ENCODE results near the gene CMTM2. TPM values are rescaled to one million over a fixed set of nuclear protein-coding genes. Genes with fewer than 3 reads are reported as not detected.

CMTM2 gene
- total and polyA plus RNA-seq, 7 experiments from 2014 or later = 0.58 to 1.8 (median 0.81) TPM; not detected in 4

DNA sequence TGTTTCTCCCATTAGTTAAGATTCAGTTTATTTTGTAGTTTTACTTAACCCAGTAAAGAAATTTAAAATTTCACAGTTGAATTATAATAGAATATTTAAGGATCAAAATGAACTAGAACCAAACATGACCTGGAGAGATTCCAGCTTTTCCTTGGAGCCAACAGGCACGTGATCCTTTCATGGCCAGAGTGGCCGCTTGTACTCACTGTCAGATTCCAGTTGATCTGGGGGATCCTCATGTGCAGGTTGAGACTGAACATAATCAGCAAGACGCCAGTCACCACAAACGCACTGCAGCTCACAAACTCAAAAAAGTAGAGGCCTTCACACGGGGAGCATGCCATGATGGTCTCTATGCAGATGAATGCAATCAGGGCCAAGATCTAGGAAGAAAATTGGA is 56.9 kb downstream of the CMTM2 start:
- Mint-ChIP-seq H3K9me3 (no peaks in the 10 kb centered on the region), H3K4me3 (no peak overlapping the region), H3K4me1 (peaks cover 0 to 3% (median 0%) of the 10 kb centered on the region in 7 donors), H3K27me3 (peaks cover 0 to 6% (median 0%) of the 10 kb centered on the region in 5 donors), H3K36me3 (no peaks in the 10 kb centered on the region), H3K27ac (no peak overlapping the region)
- Histone ChIP-seq H3K9me3 (ENCODE audit: control insufficient read depth in 2 of 3, low read length in 3 of 3) (no peaks in the 10 kb centered on the region), H3K27ac (ENCODE audit: low read depth, low read length) (no peak overlapping the region), H3K36me3 (ENCODE audit: control insufficient read depth in 2 of 3, insufficient read depth in 3 of 3, low read length in 3 of 3) (no peaks in the 10 kb centered on the region), H3K4me3 (ENCODE audit: low read length) (no peak overlapping the region), H3K4me1 (ENCODE audit: control insufficient read depth in 2 of 2, insufficient read depth in 2 of 2, low read length in 2 of 2) (no peaks in the 10 kb centered on the region), H3K27me3 (ENCODE audit: control insufficient read depth in 2 of 2, insufficient read depth in 2 of 2, low read length in 2 of 2) (no peaks in the 10 kb centered on the region)
- CTCF ChIA-PET = no interaction called here
- POLR2A ChIA-PET = no interaction called here
- intact Hi-C loops (cut with micrococcal nuclease) = no loop called here
- DNase-seq = no peak
- no peak for ATAC-seq

DNA sequence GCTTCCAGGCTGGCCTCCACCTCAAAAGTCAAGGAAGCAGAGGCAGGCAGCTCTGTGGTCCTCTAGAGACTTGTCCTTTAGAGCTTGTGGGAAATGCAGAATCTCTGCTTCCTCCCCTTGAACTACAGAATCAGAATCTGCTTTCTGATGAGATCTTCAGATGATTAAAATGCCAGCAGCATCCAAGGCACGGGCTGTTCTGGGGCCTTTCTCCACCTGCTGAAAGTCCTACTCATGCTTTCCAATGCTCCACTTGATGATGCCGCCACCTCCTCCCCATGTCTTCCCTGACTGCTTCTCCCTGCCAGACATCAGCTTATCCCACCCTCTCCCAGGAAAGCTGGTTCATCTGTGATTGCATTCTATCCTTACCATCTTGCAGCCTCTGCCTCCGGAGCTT is 58.5 kb downstream of the CMTM2 start:
- intact Hi-C loops (cut with micrococcal nuclease) = no loop called here
- Mint-ChIP-seq H3K27ac (peak overlapping the region in 1 of 9 donors; percentile 8), H3K36me3 (no peaks in the 10 kb centered on the region), H3K9me3 (no peaks in the 10 kb centered on the region), H3K4me1 (peaks cover 0 to 3% (median 0%) of the 10 kb centered on the region in 7 donors), H3K27me3 (peaks cover 0 to 9% (median 0%) of the 10 kb centered on the region in 5 donors), H3K4me3 (no peak overlapping the region)
- H3K9me3 ChIP-seq (ENCODE audit: control insufficient read depth in 2 of 3, low read length in 3 of 3) = no peaks in the 10 kb centered on the region
- no peak overlapping the region for H3K4me3 ChIP-seq (ENCODE audit: low read length)
- CTCF ChIA-PET = interaction anchor here (1.0 kb wide), 1 partner anchor 13 kb away, joined by 3 read pairs; no protein-coding TSS in a partner anchor
- no peak for ATAC-seq
- no peak overlapping the region for H3K27ac ChIP-seq (ENCODE audit: low read depth, low read length)
- H3K27me3 ChIP-seq (ENCODE audit: control insufficient read depth in 2 of 2, insufficient read depth in 2 of 2, low read length in 2 of 2) = no peaks in the 10 kb centered on the region
- H3K36me3 ChIP-seq (ENCODE audit: control insufficient read depth in 2 of 3, insufficient read depth in 3 of 3, low read length in 3 of 3) = no peaks in the 10 kb centered on the region
- H3K4me1 ChIP-seq (ENCODE audit: control insufficient read depth in 2 of 2, insufficient read depth in 2 of 2, low read length in 2 of 2) = no peaks in the 10 kb centered on the region
- POLR2A ChIA-PET = no interaction called here
- DNase-seq = no peak

Other genes starting within 250 kb of the CMTM2 start
- gene CDH5, start 212.8 kb upstream of the CMTM2 start, total RNA-seq = not detected
- not detected for gene CDH5, start 212.8 kb upstream of the CMTM2 start, polyA plus RNA-seq
- not detected for gene BEAN1, start 152.2 kb upstream of the CMTM2 start, total RNA-seq
- gene BEAN1, start 152.2 kb upstream of the CMTM2 start, polyA plus RNA-seq = not detected
- gene TK2, start 29.3 kb upstream of the CMTM2 start, total RNA-seq = 10 to 100 TPM in 2 of 5 experiments, 1 to 10 TPM in 3; 6.2 to 19.8 (median 7.9) TPM
- gene TK2, start 29.3 kb upstream of the CMTM2 start, polyA plus RNA-seq = 1 to 10 TPM; 3.5 to 4.1 TPM
- gene CKLF, start 26.9 kb upstream of the CMTM2 start, total RNA-seq = 100 to 1,000 TPM in 1 of 5 experiments, 10 to 100 TPM in 4; 24.1 to 160 (median 42.9) TPM
- 100 to 1,000 TPM in 1 of 2 donors, 10 to 100 TPM in 1; 56.4 to 110 TPM for gene CKLF, start 26.9 kb upstream of the CMTM2 start, polyA plus RNA-seq
- gene CMTM1, start 13.0 kb upstream of the CMTM2 start, total RNA-seq = 10 to 100 TPM in 1 of 5 experiments, 1 to 10 TPM in 4; 1.3 to 23.3 (median 5.2) TPM
- under 1 TPM; 0.36 to 0.41 TPM for gene CMTM1, start 13.0 kb upstream of the CMTM2 start, polyA plus RNA-seq
- 100 to 1,000 TPM in 1 of 5 experiments, 10 to 100 TPM in 4; 52.0 to 138 (median 61.4) TPM for gene CMTM3, start 25.2 kb downstream of the CMTM2 start, total RNA-seq
- gene CMTM3, start 25.2 kb downstream of the CMTM2 start, polyA plus RNA-seq = 10 to 100 TPM; 72.5 to 89.8 TPM
- 1 to 10 TPM; 1.5 to 2.5 (median 1.8) TPM for gene CMTM4, start 117.3 kb downstream of the CMTM2 start, total RNA-seq
- gene CMTM4, start 117.3 kb downstream of the CMTM2 start, polyA plus RNA-seq = under 1 TPM; 0.07 to 0.12 TPM
- gene DYNC1LI2, start 172.1 kb downstream of the CMTM2 start, total RNA-seq = 10 to 100 TPM; 72.3 to 85.7 (median 80.9) TPM
- gene DYNC1LI2, start 172.1 kb downstream of the CMTM2 start, polyA plus RNA-seq = 10 to 100 TPM; 23.2 to 25.5 TPM
- under 1 TPM in 4 of 5 experiments, not detected in 1; 0.16 to 0.83 (median 0.37) TPM for gene TERB1, start 222.1 kb downstream of the CMTM2 start, total RNA-seq
- gene TERB1, start 222.1 kb downstream of the CMTM2 start, polyA plus RNA-seq = not detected

Measured in naive thymus-derived CD4-positive, alpha-beta T cell (primary cell).